GM23248 (cell line): Measurements from ENCODE around the gene TPP1. TPM values are rescaled to one million over a fixed set of nuclear protein-coding genes. Genes with fewer than 3 reads are reported as not detected.

Experiments
- DNase-seq: peaks from one replicate; pipeline ENCODE4 v3.0.0-alpha.2; 2015
- H2AFZ ChIP-seq: fragments of 200-600 bp; sonication (generic); 2 replicates; pipeline ENCODE4 v1.6.1; 2016; ENCODE audit warnings: antibody characterized with exemption
- H3F3A ChIP-seq: fragments of 200-600 bp; sonication (generic); 2 replicates; pipeline ENCODE4 v1.6.1; 2016; ENCODE audit warnings: mild to moderate bottlenecking, antibody characterized with exemption, mixed run types; ENCODE audit not compliant: insufficient read depth
- H3K27ac ChIP-seq: fragments of 200-600 bp; sonication (generic); 2 replicates; pipeline ENCODE4 v1.5.1; 2016; ENCODE audit warnings: mild to moderate bottlenecking
- H3K27me3 ChIP-seq: fragments of 200-600 bp; sonication (generic); replicated peaks from 2 replicates; pipeline ENCODE4 v1.6.1; 2016; ENCODE audit warnings: mild to moderate bottlenecking; ENCODE audit not compliant: insufficient read depth
- H3K36me3 ChIP-seq: fragments of 200-600 bp; sonication (generic); 2 replicates; pipeline ENCODE4 v1.6.1; 2016; ENCODE audit warnings: low read depth, mild to moderate bottlenecking
- H3K4me1 ChIP-seq: fragments of 200-600 bp; sonication (generic); 2 replicates; pipeline ENCODE4 v1.6.1; 2016; ENCODE audit warnings: mild to moderate bottlenecking; ENCODE audit not compliant: insufficient read depth
- H3K4me2 ChIP-seq: fragments of 200-600 bp; sonication (generic); one replicate; pipeline ENCODE4 v1.6.1; 2016; ENCODE audit warnings: mild to moderate bottlenecking; ENCODE audit not compliant: unreplicated experiment
- H3K4me3 ChIP-seq: fragments of 200-600 bp; sonication (generic); 2 replicates; pipeline ENCODE4 v1.5.1; 2016; ENCODE audit warnings: mild to moderate bottlenecking
- H3K79me2 ChIP-seq: fragments of 200-600 bp; sonication (generic); 2 replicates; pipeline ENCODE4 v1.6.1; 2016; ENCODE audit warnings: mild to moderate bottlenecking; ENCODE audit not compliant: insufficient read depth
- H3K9ac ChIP-seq: fragments of 200-600 bp; sonication (generic); 2 replicates; pipeline ENCODE4 v1.6.1; 2016; ENCODE audit warnings: mild to moderate bottlenecking
- H3K9me2 ChIP-seq: fragments of 200-600 bp; sonication (generic); 2 replicates; pipeline ENCODE4 v1.6.1; 2016; ENCODE audit warnings: mixed run types, mild to moderate bottlenecking, moderate library complexity; ENCODE audit not compliant: insufficient read depth
- H3K9me3 ChIP-seq: fragments of 200-600 bp; sonication (generic); one replicate; pipeline ENCODE4 v1.6.1; 2017; ENCODE audit warnings: low read depth
- H4K20me1 ChIP-seq: fragments of 200-600 bp; sonication (generic); 2 replicates; pipeline ENCODE4 v1.6.0; 2016; ENCODE audit not compliant: insufficient read depth
- EZH2 ChIP-seq: fragments of 200-600 bp; sonication (generic); IDR thresholded peaks from 2 replicates; pipeline ENCODE4 v1.6.1; 2018; ENCODE audit warnings: antibody characterized with exemption, mild to moderate bottlenecking; ENCODE audit not compliant: insufficient read depth, poor library complexity, severe bottlenecking
- EZH2phosphoT487 ChIP-seq: fragments of 200-600 bp; sonication (generic); IDR thresholded peaks from 2 replicates; pipeline ENCODE4 v1.6.1; 2018; ENCODE audit warnings: antibody characterized with exemption, moderate library complexity, mild to moderate bottlenecking, low read depth; ENCODE audit not compliant: insufficient read depth
- WGBS, 2 experiments: methylation state at CpG; one replicate each; pipeline ENCODE4 v1.1.6; 2015 to 2017; ENCODE audit warnings: low lambda C conversion rate in 2 of 2, low coverage in 1 of 2; ENCODE audit errors: missing lambda C conversion rate in 2 of 2; 5-methylcytosine and 5-hydroxymethylcytosine counted together
- in situ Hi-C: fragments of 300-500 bp; cut with MboI; formaldehyde crosslinking; loops from 2 replicates; pipeline ENCODE4 v1.15.0; 2020
- polyA plus RNA-seq: library from polyadenylated mRNA; unstranded; fragments of >200 nt; fragmentation: Nextera tagmentation; extraction: Ambion mirVana; gene quantifications from 2 replicates; pipeline ENCODE4 v1.2.1, GENCODE V29; 2016
- total RNA-seq: library from RNA; depleted of rRNA; stranded (reverse); fragments of >200 nt; shearing (Covaris generic); gene quantifications from 2 replicates; pipeline ENCODE4 v1.2.3, GENCODE V29; 2014

The TPP1 gene
- total and polyA plus RNA-seq, 2 experiments from 2014 or later, result 37.6 to 66.3 TPM

GRCh38 chr11:6594142-6594768, 25.0 kb downstream of the TPP1 start:
- H3K9me2 ChIP-seq, result no peaks in the 10 kb centered on the region
- H3K4me3 ChIP-seq, result no peak overlapping the region
- peaks cover 21% of the 10 kb centered on the region; the same call in 1 of the 2 replicates for H3K36me3 ChIP-seq
- no peaks in the 10 kb centered on the region for H3K27me3 ChIP-seq
- TF ChIP-seq EZH2 (no peak), EZH2phosphoT487 (no peak)
- H3K4me2 ChIP-seq, result no peak overlapping the region
- in situ Hi-C loops, result no loop called here
- no peak overlapping the region for H2AFZ ChIP-seq
- 82 to 83% methylated on average over 3 of the region's 3 CpGs for WGBS, 2 experiments
- H3K9me3 ChIP-seq, result no peaks in the 10 kb centered on the region
- DNase-seq, result no peak
- H4K20me1 ChIP-seq, result no peaks in the 10 kb centered on the region
- no peak overlapping the region for H3K9ac ChIP-seq
- peaks cover 22% of the 10 kb centered on the region for H3K79me2 ChIP-seq
- H3K4me1 ChIP-seq, result no peaks in the 10 kb centered on the region
- no peak overlapping the region for H3K27ac ChIP-seq
- peaks cover 11% of the 10 kb centered on the region; the same call in 1 of the 2 replicates for H3F3A ChIP-seq

- Histone ChIP-seq H3K4me1 (no peaks in the 10 kb centered on the region), H3K36me3 (0 out of 2 replicates have a peak, but pooled peaks cover 7% of the 10 kb centered on the region), H2AFZ (no peak overlapping the region), H3K9me2 (no peaks in the 10 kb centered on the region), H3K27ac (no peak overlapping the region), H3K9me3 (no peaks in the 10 kb centered on the region), H4K20me1 (no peaks in the 10 kb centered on the region), H3F3A (peaks cover 19% of the 10 kb centered on the region), H3K27me3 (no peaks in the 10 kb centered on the region), H3K79me2 (no peaks in the 10 kb centered on the region), H3K9ac (no peak overlapping the region), H3K4me3 (no peak overlapping the region), H3K4me2 (no peak overlapping the region)
- no peak for TF ChIP-seq EZH2phosphoT487
- TF ChIP-seq EZH2, result no peak
- DNase-seq, result no peak
- 89 to 98% methylated on average over 1 of the region's 1 CpG for WGBS, 2 experiments
- in situ Hi-C loops, result no loop called here
Observed at GRCh38 chr11:6588018-6588417, 31.2 kb downstream of the TPP1 start.

GRCh38 chr11:6587360-6587953, 31.8 kb downstream of the TPP1 start:
- Histone ChIP-seq H3K9me2 (no peaks in the 10 kb centered on the region), H3K27me3 (no peaks in the 10 kb centered on the region), H2AFZ (no peak overlapping the region), H3F3A (peaks cover 19% of the 10 kb centered on the region), H4K20me1 (no peaks in the 10 kb centered on the region), H3K4me2 (no peak overlapping the region), H3K36me3 (0 out of 2 replicates have a peak, but pooled peaks cover 7% of the 10 kb centered on the region), H3K27ac (no peak overlapping the region), H3K4me1 (no peaks in the 10 kb centered on the region), H3K4me3 (no peak overlapping the region), H3K9ac (no peak overlapping the region), H3K79me2 (no peaks in the 10 kb centered on the region), H3K9me3 (peaks cover 3% of the 10 kb centered on the region)
- in situ Hi-C loops, result no loop called here
- WGBS, 2 experiments, result 87% methylated on average over 11 of the region's 11 CpGs
- no peak for DNase-seq
- TF ChIP-seq EZH2, result no peak
- no peak for TF ChIP-seq EZH2phosphoT487

GRCh38 chr11:6586434-6587359, 32.5 kb downstream of the TPP1 start:
- H3K79me2 ChIP-seq, result no peaks in the 10 kb centered on the region
- peak overlapping the region; percentile 41 for H3K4me3 ChIP-seq
- no peak overlapping the region for H3K27ac ChIP-seq
- 26 to 29% methylated on average over 22 to 25 of the region's 25 CpGs for WGBS, 2 experiments
- peak; percentile 60 for DNase-seq
- H3K27me3 ChIP-seq, result no peaks in the 10 kb centered on the region
- no peaks in the 10 kb centered on the region for H4K20me1 ChIP-seq
- 0 out of 2 replicates have a peak, but pooled peaks cover 7% of the 10 kb centered on the region for H3K36me3 ChIP-seq
- peak overlapping the region; percentile 37 for H2AFZ ChIP-seq
- no peaks in the 10 kb centered on the region for H3K9me2 ChIP-seq
- no peak overlapping the region for H3K9ac ChIP-seq
- peaks cover 3% of the 10 kb centered on the region for H3K9me3 ChIP-seq
- peaks cover 19% of the 10 kb centered on the region for H3F3A ChIP-seq
- no peak for TF ChIP-seq EZH2
- no peak for TF ChIP-seq EZH2phosphoT487
- in situ Hi-C loops, result no loop called here
- H3K4me2 ChIP-seq, result peak overlapping the region; percentile 52
- H3K4me1 ChIP-seq, result no peaks in the 10 kb centered on the region
